Loucy (cell line): ENCODE data around the gene HRC.

Source experiments
- H2AFZ ChIP-seq: fragments of 200-600 bp; sonication (generic); 2 replicates; pipeline ENCODE4 v1.6.0; 2016; ENCODE audit warnings: antibody characterized with exemption, mild to moderate bottlenecking, low read length, moderate library complexity
- H3F3A ChIP-seq: fragments of 200-600 bp; 2 replicates; pipeline ENCODE4 v1.6.0; 2016; ENCODE audit warnings: antibody characterized with exemption, low read depth, mild to moderate bottlenecking
- H3K27me3 ChIP-seq: fragments of 200-600 bp; sonication (generic); 2 replicates; pipeline ENCODE4 v1.6.1; 2014; ENCODE audit warnings: low read length, mild to moderate bottlenecking; ENCODE audit not compliant: insufficient read depth, poor library complexity, severe bottlenecking
- H3K36me3 ChIP-seq: fragments of 200-600 bp; sonication (generic); 2 replicates; pipeline ENCODE4 v1.6.1; 2016; ENCODE audit warnings: low read length; ENCODE audit not compliant: insufficient read depth
- H3K4me1 ChIP-seq: fragments of 200-600 bp; sonication (generic); 2 replicates; pipeline ENCODE4 v1.5.1; 2014; ENCODE audit warnings: low read length, mild to moderate bottlenecking; ENCODE audit not compliant: insufficient read depth, poor library complexity, severe bottlenecking
- H3K4me2 ChIP-seq: fragments of 200-600 bp; sonication (generic); 2 replicates; pipeline ENCODE4 v1.6.0; 2014; ENCODE audit warnings: antibody characterized with exemption, low read length, low read depth, mild to moderate bottlenecking; ENCODE audit not compliant: poor library complexity, severe bottlenecking
- H3K4me3 ChIP-seq: fragments of 200-600 bp; sonication (generic); 2 replicates; pipeline ENCODE4 v1.5.1; 2014; ENCODE audit warnings: low read length, mild to moderate bottlenecking, mixed read lengths; ENCODE audit not compliant: poor library complexity, severe bottlenecking
- H3K79me2 ChIP-seq: fragments of 200-600 bp; sonication (generic); 2 replicates; pipeline ENCODE4 v1.6.1; 2014; ENCODE audit warnings: low read length; ENCODE audit not compliant: insufficient read depth
- H3K9ac ChIP-seq: fragments of 200-600 bp; sonication (generic); 2 replicates; pipeline ENCODE4 v1.6.0; 2014; ENCODE audit warnings: mild to moderate bottlenecking, low read depth, low read length, moderate library complexity; ENCODE audit not compliant: poor library complexity, severe bottlenecking
- H3K9me2 ChIP-seq: fragments of 200-600 bp; sonication (generic); replicated peaks from 2 replicates; pipeline ENCODE4 v1.6.1; 2016; ENCODE audit warnings: low read depth, low read length, mixed read lengths
- H3K9me3 ChIP-seq: fragments of 200-600 bp; sonication (generic); 2 replicates; pipeline ENCODE4 v1.6.1; 2014; ENCODE audit warnings: mild to moderate bottlenecking, antibody characterized with exemption, low read length, low read depth; ENCODE audit not compliant: insufficient read depth
- H4K20me1 ChIP-seq: fragments of 200-600 bp; sonication (generic); 2 replicates; pipeline ENCODE4 v1.6.0; 2014; ENCODE audit warnings: antibody characterized with exemption, low read length, mild to moderate bottlenecking; ENCODE audit not compliant: insufficient read depth, poor library complexity, severe bottlenecking
- CTCF ChIP-seq: fragments of 200-600 bp; sonication (generic); conservative IDR thresholded peaks from 2 replicates; pipeline ENCODE4 v1.5.1; 2014; ENCODE audit warnings: mild to moderate bottlenecking, antibody characterized with exemption, low read length
- EZH2phosphoT487 ChIP-seq: fragments of 200-600 bp; IDR thresholded peaks from 2 replicates; pipeline ENCODE4 v1.6.1; 2018; ENCODE audit warnings: antibody characterized with exemption, mild to moderate bottlenecking, moderate library complexity, borderline replicate concordance

The HRC gene

GRCh38 chr19:49152119-49152550, 3.1 kb downstream of the HRC start:
- H3K9me3 ChIP-seq: no peaks in the 10 kb centered on the region
- H2AFZ ChIP-seq: no peak overlapping the region
- no peaks in the 10 kb centered on the region for H3K36me3 ChIP-seq
- H3K4me3 ChIP-seq: no peak overlapping the region
- H3K9ac ChIP-seq: no peak overlapping the region
- no peaks in the 10 kb centered on the region for H3K27me3 ChIP-seq
- H3K4me2 ChIP-seq: no peak overlapping the region
- no peak for TF ChIP-seq CTCF
- TF ChIP-seq EZH2phosphoT487: no peak
- H3F3A ChIP-seq: no peaks in the 10 kb centered on the region
- H4K20me1 ChIP-seq: no peaks in the 10 kb centered on the region
- no peaks in the 10 kb centered on the region for H3K79me2 ChIP-seq
- peaks cover 15% of the 10 kb centered on the region for H3K4me1 ChIP-seq
- H3K9me2 ChIP-seq: no peaks in the 10 kb centered on the region

- Histone ChIP-seq H3K27me3 (no peaks in the 10 kb centered on the region), H3K9me2 (no peaks in the 10 kb centered on the region), H4K20me1 (no peaks in the 10 kb centered on the region), H2AFZ (no peak overlapping the region), H3K9ac (no peak overlapping the region), H3K4me3 (no peak overlapping the region), H3K79me2 (no peaks in the 10 kb centered on the region), H3F3A (no peaks in the 10 kb centered on the region), H3K4me1 (peaks cover 15% of the 10 kb centered on the region), H3K36me3 (no peaks in the 10 kb centered on the region), H3K9me3 (no peaks in the 10 kb centered on the region), H3K4me2 (peak overlapping the region; percentile 90)
- TF ChIP-seq CTCF (no peak), EZH2phosphoT487 (no peak)
Measured at GRCh38 chr19:49151267-49152118, 3.7 kb downstream of the HRC start.

- Histone ChIP-seq H3K4me3 (peak overlapping the region; percentile 84), H3K79me2 (no peaks in the 10 kb centered on the region), H3K27me3 (no peaks in the 10 kb centered on the region), H3K4me2 (peak overlapping the region; percentile 90), H3K9ac (peak overlapping the region; percentile 83), H4K20me1 (no peaks in the 10 kb centered on the region), H2AFZ (peak overlapping the region; percentile 92), H3K4me1 (peaks cover 15% of the 10 kb centered on the region), H3K9me3 (no peaks in the 10 kb centered on the region), H3F3A (no peaks in the 10 kb centered on the region), H3K9me2 (no peaks in the 10 kb centered on the region), H3K36me3 (no peaks in the 10 kb centered on the region)
- no peak for TF ChIP-seq CTCF
- TF ChIP-seq EZH2phosphoT487: no peak
Measured at GRCh38 chr19:49150944-49151243, 4.3 kb downstream of the HRC start.
